WTC11 (cell line): ENCODE results near the gene IFI44.

Source experiments
- CREM ChIP-seq: sonication (generic); formaldehyde crosslinking; IDR thresholded peaks from 2 replicates; pipeline ENCODE4 v1.8.1; 2022; ENCODE audit warnings: mild to moderate bottlenecking, missing genetic modification reagents, moderate library complexity
- ZBTB21 ChIP-seq: sonication (generic); formaldehyde crosslinking; IDR thresholded peaks from 2 replicates; pipeline ENCODE4 v1.8.1; 2023; ENCODE audit warnings: mild to moderate bottlenecking, missing genetic modification reagents, borderline replicate concordance
- TF ChIP-seq, protein P1 (sequence below): sonication (generic); formaldehyde crosslinking; IDR thresholded peaks from 2 replicates; pipeline ENCODE4 v1.8.0; 2022; ENCODE audit warnings: mild to moderate bottlenecking, missing genetic modification reagents

DNA sequence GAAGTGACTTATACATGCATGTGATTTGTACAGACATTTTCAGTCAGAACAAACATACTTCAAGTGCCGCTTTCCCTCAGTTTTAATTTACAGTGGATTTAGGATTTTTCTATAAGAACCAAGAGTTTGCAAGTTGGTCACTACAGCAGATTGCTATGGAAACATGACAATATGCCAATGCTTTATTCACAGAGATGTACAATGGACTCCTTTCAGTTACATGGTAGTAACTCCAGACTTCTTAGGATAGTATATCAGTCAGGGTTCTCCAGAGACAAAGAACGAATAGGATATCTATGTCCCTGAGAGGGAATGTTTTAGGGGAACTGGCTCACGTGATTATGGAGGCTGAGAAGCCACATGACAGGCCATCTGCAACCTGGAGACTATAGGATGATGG lies 27.4 kb downstream of the IFI44 start:
- TF ChIP-seq ZBTB21 (CRISPR knock-in tag): no peak
- TF ChIP-seq, protein P1, sequence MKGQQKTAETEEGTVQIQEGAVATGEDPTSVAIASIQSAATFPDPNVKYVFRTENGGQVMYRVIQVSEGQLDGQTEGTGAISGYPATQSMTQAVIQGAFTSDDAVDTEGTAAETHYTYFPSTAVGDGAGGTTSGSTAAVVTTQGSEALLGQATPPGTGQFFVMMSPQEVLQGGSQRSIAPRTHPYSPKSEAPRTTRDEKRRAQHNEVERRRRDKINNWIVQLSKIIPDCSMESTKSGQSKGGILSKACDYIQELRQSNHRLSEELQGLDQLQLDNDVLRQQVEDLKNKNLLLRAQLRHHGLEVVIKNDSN (CRISPR knock-in tag): no peak
- no peak for TF ChIP-seq CREM (CRISPR knock-in tag)
